ENCODE results near the gene RABGAP1L.

GRCh38 chr1:174703309-174703708 is 544.0 kb downstream of the RABGAP1L start:
- TF ChIP-seq, protein P1, sequence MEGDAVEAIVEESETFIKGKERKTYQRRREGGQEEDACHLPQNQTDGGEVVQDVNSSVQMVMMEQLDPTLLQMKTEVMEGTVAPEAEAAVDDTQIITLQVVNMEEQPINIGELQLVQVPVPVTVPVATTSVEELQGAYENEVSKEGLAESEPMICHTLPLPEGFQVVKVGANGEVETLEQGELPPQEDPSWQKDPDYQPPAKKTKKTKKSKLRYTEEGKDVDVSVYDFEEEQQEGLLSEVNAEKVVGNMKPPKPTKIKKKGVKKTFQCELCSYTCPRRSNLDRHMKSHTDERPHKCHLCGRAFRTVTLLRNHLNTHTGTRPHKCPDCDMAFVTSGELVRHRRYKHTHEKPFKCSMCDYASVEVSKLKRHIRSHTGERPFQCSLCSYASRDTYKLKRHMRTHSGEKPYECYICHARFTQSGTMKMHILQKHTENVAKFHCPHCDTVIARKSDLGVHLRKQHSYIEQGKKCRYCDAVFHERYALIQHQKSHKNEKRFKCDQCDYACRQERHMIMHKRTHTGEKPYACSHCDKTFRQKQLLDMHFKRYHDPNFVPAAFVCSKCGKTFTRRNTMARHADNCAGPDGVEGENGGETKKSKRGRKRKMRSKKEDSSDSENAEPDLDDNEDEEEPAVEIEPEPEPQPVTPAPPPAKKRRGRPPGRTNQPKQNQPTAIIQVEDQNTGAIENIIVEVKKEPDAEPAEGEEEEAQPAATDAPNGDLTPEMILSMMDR (IDR thresholded peaks at IDR 0.05) = no peak
- TF ChIP-seq EP300 (IDR thresholded peaks at IDR 0.05) (no peak), POLR2A (IDR thresholded peaks at IDR 0.05) (no peak)
